Measurements from ENCODE around the gene OR2A14. TPM values are rescaled to one million over a fixed set of nuclear protein-coding genes. Genes with fewer than 3 reads are reported as not detected.
"Not testable (repeated sequence)": the region's sequence is repeated elsewhere in the genome, so short reads cannot be mapped to it uniquely, and the experiment has no call there.

OR2A14 gene
- total RNA-seq, 1 donor from 2014 or later: not detected

DNA sequence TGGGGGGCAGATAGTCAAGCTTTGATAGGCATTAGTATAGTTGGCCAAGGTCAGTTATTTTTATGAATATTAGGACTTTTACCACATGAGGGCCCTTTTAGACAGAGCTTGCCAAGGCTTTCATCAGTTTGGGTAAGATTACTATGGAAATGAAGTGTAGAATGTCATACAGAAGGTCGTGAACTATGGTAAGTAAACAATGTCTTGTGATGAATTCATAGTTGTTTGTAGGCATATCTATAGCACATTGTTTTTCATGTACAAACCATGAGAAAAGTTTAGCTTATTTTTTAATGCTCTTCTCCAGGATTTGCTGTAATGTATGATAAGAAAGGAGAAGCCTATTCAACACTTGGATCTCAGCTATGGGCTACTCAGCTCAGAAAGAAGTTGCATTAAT, 9.3 kb upstream of the OR2A14 start:
- Histone ChIP-seq H3K4me3 (no peak overlapping the region), H3K27ac (no peak overlapping the region), H3K27me3 (ENCODE audit: low read depth) (peaks cover 5% of the 10 kb centered on the region), H3K9me3 (no peaks in the 10 kb centered on the region), H3K36me3 (no peaks in the 10 kb centered on the region), H3K4me1 (no peaks in the 10 kb centered on the region)
- TF ChIP-seq, protein P1, sequence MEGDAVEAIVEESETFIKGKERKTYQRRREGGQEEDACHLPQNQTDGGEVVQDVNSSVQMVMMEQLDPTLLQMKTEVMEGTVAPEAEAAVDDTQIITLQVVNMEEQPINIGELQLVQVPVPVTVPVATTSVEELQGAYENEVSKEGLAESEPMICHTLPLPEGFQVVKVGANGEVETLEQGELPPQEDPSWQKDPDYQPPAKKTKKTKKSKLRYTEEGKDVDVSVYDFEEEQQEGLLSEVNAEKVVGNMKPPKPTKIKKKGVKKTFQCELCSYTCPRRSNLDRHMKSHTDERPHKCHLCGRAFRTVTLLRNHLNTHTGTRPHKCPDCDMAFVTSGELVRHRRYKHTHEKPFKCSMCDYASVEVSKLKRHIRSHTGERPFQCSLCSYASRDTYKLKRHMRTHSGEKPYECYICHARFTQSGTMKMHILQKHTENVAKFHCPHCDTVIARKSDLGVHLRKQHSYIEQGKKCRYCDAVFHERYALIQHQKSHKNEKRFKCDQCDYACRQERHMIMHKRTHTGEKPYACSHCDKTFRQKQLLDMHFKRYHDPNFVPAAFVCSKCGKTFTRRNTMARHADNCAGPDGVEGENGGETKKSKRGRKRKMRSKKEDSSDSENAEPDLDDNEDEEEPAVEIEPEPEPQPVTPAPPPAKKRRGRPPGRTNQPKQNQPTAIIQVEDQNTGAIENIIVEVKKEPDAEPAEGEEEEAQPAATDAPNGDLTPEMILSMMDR (IDR thresholded peaks at IDR 0.05): no peak
- DNase-seq (no peak), ATAC-seq (no peak)
- intact Hi-C loops (cut with DNase I): no loop called here

DNA sequence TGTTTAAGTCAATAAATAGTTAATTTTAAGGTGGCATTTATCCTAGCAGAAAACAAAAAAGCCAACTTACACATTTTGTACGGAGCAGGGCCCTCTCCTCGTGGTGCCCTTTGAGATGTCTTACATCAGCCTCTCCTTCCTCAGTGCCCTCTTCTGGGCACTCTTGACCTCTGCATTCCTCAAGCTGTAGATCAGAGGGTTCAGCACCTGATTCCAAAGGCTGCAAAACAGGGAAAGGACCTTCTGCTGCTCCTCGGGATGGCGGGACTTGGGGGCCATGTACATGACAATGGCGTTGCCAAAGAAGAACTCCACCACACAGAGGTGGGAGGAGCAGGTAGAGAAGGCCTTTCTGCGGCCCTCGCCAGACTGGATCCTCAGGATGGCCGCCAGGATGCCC, 4.6 kb upstream of the OR2A14 start:
- no peak overlapping the region for H3K27ac ChIP-seq
- ATAC-seq (no peak), DNase-seq (no peak)
- no peak overlapping the region for H3K4me3 ChIP-seq
- intact Hi-C loops (cut with DNase I): no loop called here
- TF ChIP-seq, protein P1 (IDR thresholded peaks at IDR 0.05): no peak
- H3K27me3 ChIP-seq (ENCODE audit: low read depth): peaks cover 5% of the 10 kb centered on the region
- H3K4me1 ChIP-seq: no peaks in the 10 kb centered on the region
- H3K9me3 ChIP-seq: no peaks in the 10 kb centered on the region
- no peaks in the 10 kb centered on the region for H3K36me3 ChIP-seq

DNA sequence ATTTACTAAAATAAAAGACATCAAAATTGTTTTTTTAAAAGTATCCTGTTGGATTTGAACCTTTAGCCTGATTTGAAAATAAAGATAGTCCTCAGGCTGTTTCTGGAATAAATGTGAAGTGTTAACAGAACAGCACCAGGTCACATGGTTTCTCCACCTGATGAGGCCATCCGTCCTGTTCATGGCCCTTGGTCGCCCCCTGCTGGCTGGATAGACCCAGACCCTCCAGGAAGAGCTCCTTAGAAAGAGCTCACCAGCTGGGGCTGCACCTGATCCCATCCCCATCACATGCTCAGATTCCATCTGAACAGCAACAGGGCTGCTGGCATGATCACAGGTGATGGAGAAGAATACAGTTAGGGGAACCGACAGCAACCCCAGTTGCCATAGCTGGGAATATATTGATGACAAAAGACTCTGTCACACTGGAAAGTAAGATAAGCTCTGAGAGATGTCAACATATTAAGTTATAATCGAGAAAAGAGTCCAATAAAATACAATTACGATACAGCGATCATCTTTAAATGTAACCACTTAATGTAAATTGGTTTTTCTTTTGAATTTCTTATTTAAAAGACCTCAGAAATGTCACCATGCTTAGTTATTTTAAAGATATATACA, 4.8 kb downstream of the OR2A14 start:
- H3K4me1 ChIP-seq: no peaks in the 10 kb centered on the region
- no peaks in the 10 kb centered on the region for H3K27me3 ChIP-seq (ENCODE audit: low read depth)
- ATAC-seq: peak; percentile 96 to 97
- no peaks in the 10 kb centered on the region for H3K9me3 ChIP-seq
- TF ChIP-seq, protein P1 (IDR thresholded peaks at IDR 0.05): peak; percentile 88
- no peak overlapping the region for H3K27ac ChIP-seq
- DNase-seq: peak; percentile 91
- intact Hi-C loops (cut with DNase I): no loop called here
- no peak overlapping the region for H3K4me3 ChIP-seq
- H3K36me3 ChIP-seq: no peaks in the 10 kb centered on the region

DNA sequence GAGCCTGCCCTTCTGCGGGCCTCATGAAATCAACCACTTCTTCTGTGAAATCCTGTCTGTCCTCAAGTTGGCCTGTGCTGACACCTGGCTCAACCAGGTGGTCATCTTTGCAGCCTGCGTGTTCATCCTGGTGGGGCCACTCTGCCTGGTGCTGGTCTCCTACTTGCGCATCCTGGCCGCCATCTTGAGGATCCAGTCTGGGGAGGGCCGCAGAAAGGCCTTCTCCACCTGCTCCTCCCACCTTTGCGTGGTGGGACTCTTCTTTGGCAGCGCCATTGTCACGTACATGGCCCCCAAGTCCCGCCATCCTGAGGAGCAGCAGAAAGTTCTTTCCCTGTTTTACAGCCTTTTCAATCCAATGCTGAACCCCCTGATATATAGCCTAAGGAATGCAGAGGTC, 6.6 kb downstream of the OR2A14 start:
- H3K4me1 ChIP-seq; H3K27me3 ChIP-seq (ENCODE audit: low read depth); H3K36me3 ChIP-seq; ATAC-seq; H3K9me3 ChIP-seq; DNase-seq; intact Hi-C loops (cut with DNase I); H3K27ac ChIP-seq; H3K4me3 ChIP-seq: not testable (repeated sequence)

DNA sequence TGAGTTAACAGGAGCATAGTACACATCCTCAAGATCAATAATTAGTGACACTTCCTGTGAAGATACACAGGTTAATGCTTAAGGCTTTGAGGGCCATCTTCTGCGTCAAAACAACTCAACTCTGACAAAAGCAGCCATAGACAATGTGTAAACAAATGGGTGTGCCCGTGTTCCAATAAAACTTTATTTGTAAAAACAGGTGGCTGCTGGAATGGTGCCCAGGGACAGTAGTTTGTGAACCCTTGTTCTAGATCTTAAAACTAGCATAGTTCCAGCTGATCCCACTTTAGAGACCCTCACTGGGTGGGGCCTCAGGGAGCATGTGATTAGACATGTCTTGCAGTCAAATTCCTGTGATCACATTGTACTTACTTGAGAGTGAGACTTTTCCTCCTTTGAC, 7.8 kb downstream of the OR2A14 start:
- Histone ChIP-seq H3K36me3 (no peaks in the 10 kb centered on the region), H3K4me1 (no peaks in the 10 kb centered on the region), H3K27me3 (ENCODE audit: low read depth) (no peaks in the 10 kb centered on the region), H3K9me3 (no peaks in the 10 kb centered on the region), H3K4me3 (no peak overlapping the region), H3K27ac (no peak overlapping the region)
- DNase-seq (no peak), ATAC-seq (no peak)
- TF ChIP-seq, protein P1 (IDR thresholded peaks at IDR 0.05): no peak
- intact Hi-C loops (cut with DNase I): no loop called here

DNA sequence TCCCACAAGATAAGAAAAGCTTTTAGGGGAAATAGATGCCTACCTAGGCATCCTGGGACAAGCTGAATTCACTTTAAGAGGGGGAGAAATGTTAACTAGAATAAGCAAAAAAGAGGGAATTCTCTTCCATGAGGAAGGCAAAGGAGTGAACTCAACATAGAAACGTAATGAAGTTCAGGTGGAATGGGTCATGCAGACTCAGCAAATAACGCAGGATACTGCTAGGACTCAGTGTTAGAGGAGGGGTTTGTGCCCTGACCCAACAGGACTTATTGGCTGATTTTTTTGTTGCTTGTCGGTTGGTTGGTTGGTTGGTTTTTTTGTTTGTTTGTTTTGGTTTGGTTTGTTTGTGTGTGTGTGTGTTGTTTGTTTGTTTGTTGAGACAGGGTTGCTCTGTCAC, 9.3 kb downstream of the OR2A14 start:
- Histone ChIP-seq H3K27ac (no peak overlapping the region), H3K27me3 (ENCODE audit: low read depth) (no peaks in the 10 kb centered on the region), H3K36me3 (no peaks in the 10 kb centered on the region), H3K4me3 (no peak overlapping the region), H3K4me1 (no peaks in the 10 kb centered on the region), H3K9me3 (no peaks in the 10 kb centered on the region)
- DNase-seq (no peak), ATAC-seq (no peak)
- intact Hi-C loops (cut with DNase I): no loop called here
- TF ChIP-seq, protein P1 (IDR thresholded peaks at IDR 0.05): no peak
